NCI-H460 (cell line): Measurements from ENCODE around the gene BEND2. TPM values are rescaled to one million over a fixed set of nuclear protein-coding genes. Genes with fewer than 3 reads are reported as not detected.
"Not testable (repeated sequence)": the region's sequence is repeated elsewhere in the genome, so short reads cannot be mapped to it uniquely, and the experiment has no call there.

ENCODE experiments used
- DNase-seq: peaks from one replicate; pipeline ENCODE4 v3.0.0-alpha.2; 2016; ENCODE audit warnings: low read depth; ENCODE audit errors: extremely low read depth
- polyA plus RNA-seq: library from polyadenylated mRNA; depleted of rRNA; stranded (reverse); fragments of >200 nt; gene quantifications from 2 replicates; pipeline ENCODE4 v1.2.3, GENCODE V29; 2014; cell fraction: nucleus; rRNA removed
- total RNA-seq: library from RNA; depleted of rRNA; stranded (reverse); fragments of >200 nt; shearing (Covaris generic); gene quantifications from 2 replicates; pipeline ENCODE4 v1.2.3, GENCODE V29; 2014; rRNA removed

Gene BEND2
- total RNA-seq, result not detected in 2 replicates
- polyA plus RNA-seq, result not detected in 2 replicates

DNA sequence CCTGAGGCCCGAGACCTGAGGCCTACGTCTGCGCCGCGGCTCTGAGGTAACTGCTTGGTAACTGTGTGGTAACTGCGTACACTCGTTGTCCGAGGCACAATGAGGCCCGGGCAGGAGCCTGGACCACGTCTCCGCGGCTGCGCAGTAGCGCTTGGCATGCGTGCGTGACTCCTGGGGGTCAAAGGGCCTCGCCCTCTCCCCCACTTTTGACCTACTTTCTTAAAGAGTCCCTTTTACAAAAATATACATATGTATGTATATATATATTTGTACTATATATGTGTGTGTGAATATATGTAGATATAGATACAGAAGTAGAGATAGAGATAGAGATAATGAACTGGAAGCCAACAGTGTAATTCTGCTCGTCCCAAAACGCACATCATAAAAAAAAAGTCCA lies at the start of gene BEND2:
TSS of gene BEND2 (minus strand) at position 101 of the 400 bp plus-strand sequence. CDS start 136 bp downstream, outside the sequence.
- DNase-seq, result no peak

GRCh38 chrX:18255059-18255458 lies 34.4 kb upstream of the BEND2 start:
- DNase-seq, result no peak

- DNase-seq, result no peak
These were observed 32.1 kb upstream of the BEND2 start for GRCh38 chrX:18252644-18253359.

DNA sequence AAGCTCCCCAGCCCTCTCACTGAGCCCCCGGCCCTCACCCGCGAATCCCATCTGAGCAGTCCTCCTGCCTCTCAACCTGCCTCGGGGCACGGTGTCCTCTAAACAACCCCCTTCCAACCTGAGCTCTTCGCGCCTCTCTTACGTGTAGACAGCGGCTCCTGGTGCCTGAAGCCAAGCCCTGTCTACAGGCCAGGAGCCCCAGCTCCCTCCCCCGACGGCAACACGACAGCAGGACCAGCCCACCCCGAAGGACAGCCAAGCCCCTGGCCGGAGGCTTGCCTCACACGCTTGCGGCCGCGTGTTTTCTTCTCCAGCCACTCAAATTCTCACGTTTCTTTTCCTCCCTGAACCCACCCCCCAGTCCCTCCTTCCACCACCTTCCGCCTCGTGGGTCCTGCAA lies 9.0 kb upstream of the BEND2 start:
- DNase-seq, result not testable (repeated sequence)

- no peak for DNase-seq
These were observed 7.4 kb upstream of the BEND2 start for GRCh38 chrX:18228069-18228468.

DNA sequence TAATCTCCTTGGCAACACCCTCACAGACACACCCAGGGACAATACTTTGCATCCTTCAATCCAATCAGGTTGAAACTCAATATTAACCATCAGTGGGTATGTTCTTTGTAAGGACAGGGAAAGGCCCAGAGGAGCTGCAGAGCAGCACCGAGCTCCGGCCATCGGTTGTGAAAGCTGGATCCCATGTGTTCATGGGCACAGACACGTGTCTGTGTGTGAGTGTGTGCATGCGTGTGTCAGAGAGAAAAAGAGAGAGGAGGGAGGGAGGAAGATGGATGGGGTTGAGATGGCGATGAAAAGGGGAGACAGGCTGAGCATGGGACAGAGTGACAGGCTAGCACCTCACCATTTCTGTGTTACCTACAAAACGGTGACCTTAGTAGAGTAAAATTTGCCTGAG lies 6.8 kb upstream of the BEND2 start:
- no peak for DNase-seq

- DNase-seq, result peak; percentile 0
These were observed 10.2 kb downstream of the BEND2 start for GRCh38 chrX:18210470-18210869.

DNA sequence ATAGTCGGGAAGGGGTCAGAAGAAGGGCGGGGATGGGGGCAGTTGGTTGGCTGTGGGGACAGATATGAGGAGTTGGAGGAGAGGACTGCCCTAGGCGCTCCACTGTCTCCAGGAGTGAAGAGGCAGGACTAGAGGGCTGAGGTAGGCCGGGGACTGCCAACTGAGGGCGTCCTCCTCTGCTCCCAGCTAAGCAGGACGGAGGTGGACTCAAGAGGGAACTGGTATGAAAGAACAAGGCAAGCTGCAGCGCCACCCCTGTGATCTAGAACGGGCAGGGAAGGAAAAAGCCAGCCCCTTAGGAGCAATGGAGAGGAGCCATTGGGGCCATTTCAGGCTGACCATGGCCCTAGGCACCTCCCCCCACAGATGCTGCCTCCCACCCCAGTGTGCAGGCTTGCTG lies 14.0 kb downstream of the BEND2 start:
- DNase-seq, result no peak

GRCh38 chrX:18203631-18204030 lies 17.1 kb downstream of the BEND2 start:
- DNase-seq, result no peak

DNA sequence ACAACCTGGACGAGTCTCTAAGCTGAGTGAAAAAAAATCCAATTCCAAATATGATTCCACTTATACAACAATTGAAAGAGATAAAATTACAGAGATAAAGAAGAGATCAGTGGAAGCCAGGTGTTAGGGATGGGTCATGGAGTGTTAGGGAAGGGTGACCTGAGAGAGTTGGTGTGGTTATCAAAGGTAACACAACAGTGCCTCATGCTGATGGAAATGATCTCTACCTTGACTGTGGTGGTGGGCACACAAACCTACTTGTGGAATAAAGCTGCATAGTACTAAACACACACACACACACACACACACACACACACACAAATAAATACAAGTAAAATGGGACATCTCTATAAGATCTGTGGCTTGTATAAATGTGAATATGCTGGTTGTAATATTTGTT lies 26.0 kb downstream of the BEND2 start:
- no peak for DNase-seq

GRCh38 chrX:18179446-18179845 lies 41.2 kb downstream of the BEND2 start:
- no peak for DNase-seq

GRCh38 chrX:18174971-18175370 lies 45.7 kb downstream of the BEND2 start:
- DNase-seq, result no peak

DNA sequence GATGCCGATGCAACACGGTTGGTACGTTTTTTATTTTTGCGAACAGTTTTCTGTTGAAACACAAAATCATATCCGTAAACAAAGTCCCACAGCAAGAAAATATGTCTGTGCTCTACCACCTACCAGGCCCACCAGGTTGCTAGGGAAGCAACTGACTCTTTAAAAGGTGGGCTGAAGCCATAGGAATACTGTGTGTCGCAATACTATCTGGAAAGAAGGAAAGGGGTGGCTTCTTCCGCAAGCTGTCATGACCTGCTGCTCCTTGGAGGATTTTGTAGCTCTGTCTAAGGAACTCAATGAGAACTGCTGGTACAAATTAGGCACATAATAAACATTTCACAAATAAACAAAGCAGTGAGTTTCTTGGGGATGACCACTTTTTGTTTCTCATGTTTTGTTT lies 46.5 kb downstream of the BEND2 start:
- no peak for DNase-seq

DNA sequence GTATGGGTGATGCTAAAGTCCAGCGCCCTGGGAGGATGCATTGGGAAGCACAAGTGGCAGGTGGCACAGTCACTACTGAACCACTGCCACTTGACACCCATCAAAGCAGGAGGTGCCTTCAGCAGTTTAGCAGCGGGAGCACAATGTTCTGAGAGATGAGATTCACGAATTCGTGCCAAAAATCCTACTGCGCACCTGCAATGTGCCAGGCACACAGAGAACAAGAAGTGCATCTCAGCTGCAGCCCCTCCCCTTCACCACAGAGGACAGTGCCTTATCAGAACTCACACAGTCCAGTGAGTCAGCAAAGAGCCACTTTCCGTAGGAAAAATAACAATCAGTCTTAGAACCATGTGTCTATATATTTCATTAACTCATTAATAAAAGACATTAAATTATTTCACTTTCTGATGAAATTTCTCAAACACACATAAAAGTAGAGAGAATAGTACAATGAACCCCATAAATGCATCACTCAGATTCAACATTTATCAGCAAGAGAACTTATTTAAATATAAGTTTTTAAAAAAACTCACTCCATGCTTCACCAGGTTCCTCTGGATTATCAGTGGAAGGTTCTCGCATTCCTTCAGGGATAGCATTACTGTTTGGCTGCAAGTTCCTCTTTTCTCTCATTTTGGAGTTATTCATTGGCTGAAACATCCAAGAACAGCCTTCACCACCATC lies 47.0 kb downstream of the BEND2 start:
- DNase-seq, result no peak

- no peak for DNase-seq
These were observed 47.7 kb downstream of the BEND2 start for GRCh38 chrX:18172970-18173369.

DNA sequence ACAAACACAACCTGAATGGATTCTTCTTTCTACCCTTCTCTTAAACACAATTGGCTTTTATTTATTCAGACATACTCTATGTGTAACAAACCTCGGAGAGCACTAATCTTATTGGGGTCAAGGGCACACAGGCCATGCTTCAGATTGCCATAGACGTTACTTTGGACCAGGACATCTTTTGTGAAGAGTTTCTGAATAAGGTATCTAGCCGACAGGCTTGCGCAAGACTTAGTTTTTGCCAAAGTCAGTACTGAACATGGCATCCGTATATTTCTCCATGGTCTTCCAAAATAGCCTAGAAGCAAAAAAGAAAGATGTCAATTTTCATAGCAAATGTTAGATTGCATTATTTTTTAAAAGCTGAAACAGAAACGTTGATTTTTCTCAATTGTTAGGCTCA lies 49.8 kb downstream of the BEND2 start:
- no peak for DNase-seq

GRCh38 chrX:18166068-18166467 lies 54.6 kb downstream of the BEND2 start:
- DNase-seq, result no peak

DNA sequence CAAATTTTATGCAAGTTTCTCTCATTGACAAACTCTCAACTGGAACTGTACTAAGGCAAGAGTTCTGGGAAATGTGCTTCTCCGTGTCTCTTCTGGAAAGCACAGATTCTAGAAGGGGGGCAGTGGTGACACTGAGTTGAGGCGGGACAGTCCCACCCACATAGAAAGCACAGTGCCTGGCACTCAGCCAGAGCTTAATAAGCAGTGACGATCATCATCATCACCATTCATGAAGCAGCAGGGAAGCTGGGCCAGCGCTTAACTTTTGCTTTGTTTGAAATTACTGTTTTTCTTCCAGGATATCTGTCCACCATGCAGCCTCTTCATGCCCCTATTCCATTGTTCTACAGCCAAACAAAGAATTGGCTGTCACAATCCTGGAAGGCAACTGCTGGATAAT lies 60.3 kb downstream of the BEND2 start:
- DNase-seq, result no peak

DNA sequence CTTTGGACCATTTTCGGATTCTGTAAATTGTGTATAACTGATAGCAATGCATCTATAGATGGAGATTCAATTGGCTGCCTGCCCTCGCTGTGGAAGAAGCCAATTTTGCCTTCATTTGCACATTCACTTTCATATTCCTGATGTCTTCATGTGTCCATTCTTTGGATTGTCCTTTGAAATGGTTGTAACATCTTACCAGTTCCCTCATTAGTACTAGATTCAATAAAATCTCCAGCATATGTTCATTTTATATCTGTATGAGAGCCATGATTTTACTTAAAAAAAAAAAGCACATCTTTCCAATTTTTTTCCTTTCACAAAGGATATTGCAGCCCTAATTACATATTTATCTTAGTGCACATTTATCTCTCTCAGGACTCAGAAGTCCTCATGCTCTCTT lies 61.7 kb downstream of the BEND2 start:
- DNase-seq, result no peak

DNA sequence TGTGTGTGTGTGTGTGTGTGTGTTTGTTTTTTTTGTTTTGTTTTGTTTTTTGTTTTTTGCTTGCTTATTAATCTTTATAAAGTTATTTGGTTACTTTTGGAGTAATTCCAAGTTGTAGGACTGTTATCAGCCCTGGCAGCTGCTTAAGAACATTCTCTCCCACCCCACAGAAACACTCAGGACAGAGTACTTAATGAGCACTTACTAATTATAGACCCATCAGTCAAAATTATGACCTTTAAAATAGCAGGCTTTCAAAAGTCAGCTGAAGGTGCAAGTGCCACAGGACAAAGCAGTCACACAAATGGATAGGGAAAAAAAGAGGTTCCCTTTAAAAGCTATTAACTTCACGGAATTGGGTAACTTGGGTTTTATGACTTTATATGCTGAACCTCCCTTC lies 69.0 kb downstream of the BEND2 start:
- no peak for DNase-seq

GRCh38 chrX:18151157-18151556 lies 69.5 kb downstream of the BEND2 start:
- no peak for DNase-seq

DNA sequence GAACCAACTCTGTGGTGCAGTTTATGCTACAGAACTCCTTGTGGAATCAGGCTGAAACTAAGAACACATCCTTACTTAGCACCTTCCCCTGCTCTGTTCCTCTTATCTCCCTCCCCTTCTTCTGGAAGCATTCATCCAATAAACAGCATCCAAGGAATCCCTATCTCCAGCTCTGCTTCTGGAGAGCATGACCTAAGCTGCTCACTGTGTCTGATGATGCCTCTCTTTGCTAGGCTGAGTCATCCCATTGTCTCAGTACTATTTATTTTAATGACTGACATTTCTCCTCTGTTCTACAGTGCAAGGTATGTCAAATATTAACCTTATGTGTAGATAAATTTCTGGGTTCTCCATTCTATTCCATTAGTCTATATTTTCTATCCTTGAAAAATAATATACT lies 71.2 kb downstream of the BEND2 start:
- DNase-seq, result no peak
